Stomach smooth muscle (tissue), 2 donors: ENCODE data around the gene TMEM119.

Source experiments
- H3K27ac ChIP-seq: one replicate; pipeline ENCODE4 v1.7.0; 2013; ENCODE audit warnings: mild to moderate bottlenecking, low read length, inconsistent platforms
- H3K27me3 ChIP-seq, 2 donors: one replicate each; pipeline ENCODE4 v1.7.0; 2013; ENCODE audit warnings: low read length in 2 of 2; ENCODE audit not compliant: insufficient read depth in 2 of 2, control insufficient read depth in 1 of 2
- H3K36me3 ChIP-seq, 2 donors: one replicate each; pipeline ENCODE4 v1.7.0; 2013; ENCODE audit warnings: low read length in 2 of 2; ENCODE audit not compliant: control insufficient read depth in 2 of 2, insufficient read depth in 2 of 2
- H3K4me1 ChIP-seq: one replicate; pipeline ENCODE4 v1.7.0; 2013; ENCODE audit warnings: low read length; ENCODE audit not compliant: control insufficient read depth, insufficient read depth
- H3K4me3 ChIP-seq, 2 donors: one replicate each; pipeline ENCODE4 v1.7.0; 2013; ENCODE audit warnings: low read length in 2 of 2
- H3K9ac ChIP-seq, 2 donors: one replicate each; pipeline ENCODE4 v1.7.0; 2013; ENCODE audit warnings: low read length in 2 of 2, mild to moderate bottlenecking in 1 of 2
- H3K9me3 ChIP-seq, 2 donors: one replicate each; pipeline ENCODE4 v1.7.0; 2013; ENCODE audit warnings: low read length in 2 of 2; ENCODE audit not compliant: control insufficient read depth in 2 of 2
- donor health status: healthy.
- donor health status: Pancreatic carcinoma.

Gene TMEM119

GRCh38 chr12:108613548-108613947 is 15.7 kb upstream of the TMEM119 start:
- H3K27me3 ChIP-seq = no peaks in the 10 kb centered on the region
- H3K4me1 ChIP-seq = peaks cover 11% of the 10 kb centered on the region
- H3K27ac ChIP-seq = no peak overlapping the region
- no peaks in the 10 kb centered on the region for H3K36me3 ChIP-seq
- H3K9me3 ChIP-seq = no peaks in the 10 kb centered on the region
- H3K4me3 ChIP-seq = no peak overlapping the region
- H3K9ac ChIP-seq = no peak overlapping the region

- H3K4me1 ChIP-seq = peaks cover 11% of the 10 kb centered on the region
Measured at GRCh38 chr12:108612788-108613282, 15.0 kb upstream of the TMEM119 start.

GRCh38 chr12:108611884-108612415 is 14.1 kb upstream of the TMEM119 start:
- no peaks in the 10 kb centered on the region for H3K27me3 ChIP-seq

More at GRCh38 chr12:108612788-108613282, 15.0 kb upstream of the TMEM119 start:
- Histone ChIP-seq H3K4me3 (no peak overlapping the region), H3K36me3 (no peaks in the 10 kb centered on the region), H3K9me3 (no peaks in the 10 kb centered on the region), H3K9ac (no peak overlapping the region), H3K27ac (no peak overlapping the region), H3K27me3 (no peaks in the 10 kb centered on the region)

GRCh38 chr12:108610856-108611605 is 13.1 kb upstream of the TMEM119 start:
- Histone ChIP-seq H3K36me3 (no peaks in the 10 kb centered on the region), H3K9me3 (no peaks in the 10 kb centered on the region), H3K4me3 (no peak overlapping the region), H3K27me3 (no peaks in the 10 kb centered on the region), H3K4me1 (peaks cover 11% of the 10 kb centered on the region), H3K27ac (no peak overlapping the region), H3K9ac (no peak overlapping the region)

More at GRCh38 chr12:108611884-108612415, 14.1 kb upstream of the TMEM119 start:
- Histone ChIP-seq H3K4me3 (no peak overlapping the region), H3K9ac (no peak overlapping the region), H3K4me1 (peaks cover 11% of the 10 kb centered on the region), H3K9me3 (no peaks in the 10 kb centered on the region), H3K27ac (no peak overlapping the region), H3K36me3 (no peaks in the 10 kb centered on the region)

GRCh38 chr12:108610336-108610815 is 12.5 kb upstream of the TMEM119 start:
- H3K9me3 ChIP-seq = no peaks in the 10 kb centered on the region
- H3K4me1 ChIP-seq = peaks cover 11% of the 10 kb centered on the region
- no peak overlapping the region for H3K4me3 ChIP-seq
- H3K27ac ChIP-seq = no peak overlapping the region
- no peaks in the 10 kb centered on the region for H3K36me3 ChIP-seq
- no peaks in the 10 kb centered on the region for H3K27me3 ChIP-seq
- H3K9ac ChIP-seq = no peak overlapping the region

- no peaks in the 10 kb centered on the region for H3K27me3 ChIP-seq
- no peaks in the 10 kb centered on the region for H3K9me3 ChIP-seq
- H3K4me3 ChIP-seq = no peak overlapping the region
- H3K27ac ChIP-seq = no peak overlapping the region
- no peaks in the 10 kb centered on the region for H3K36me3 ChIP-seq
- peaks cover 11% of the 10 kb centered on the region for H3K4me1 ChIP-seq
- no peak overlapping the region for H3K9ac ChIP-seq
Measured at GRCh38 chr12:108609537-108610335, 11.9 kb upstream of the TMEM119 start.

- Histone ChIP-seq H3K4me3 (no peak overlapping the region), H3K27me3 (no peaks in the 10 kb centered on the region), H3K27ac (no peak overlapping the region), H3K9ac (no peak overlapping the region), H3K9me3 (no peaks in the 10 kb centered on the region), H3K4me1 (peaks cover 11% of the 10 kb centered on the region), H3K36me3 (no peaks in the 10 kb centered on the region)
Measured at GRCh38 chr12:108608616-108609015, 10.7 kb upstream of the TMEM119 start.

- Histone ChIP-seq H3K36me3 (no peaks in the 10 kb centered on the region), H3K9ac (no peak overlapping the region), H3K27me3 (no peaks in the 10 kb centered on the region), H3K4me3 (no peak overlapping the region), H3K9me3 (no peaks in the 10 kb centered on the region), H3K27ac (no peak overlapping the region), H3K4me1 (peaks cover 9% of the 10 kb centered on the region)
Measured at GRCh38 chr12:108607981-108608600, 10.2 kb upstream of the TMEM119 start.

- H3K4me1 ChIP-seq = peaks cover 9% of the 10 kb centered on the region
- H3K27ac ChIP-seq = peak overlapping the region; percentile 24
- no peaks in the 10 kb centered on the region for H3K27me3 ChIP-seq
- H3K4me3 ChIP-seq = no peak overlapping the region
- H3K36me3 ChIP-seq = no peaks in the 10 kb centered on the region
- no peak overlapping the region for H3K9ac ChIP-seq
- H3K9me3 ChIP-seq = no peaks in the 10 kb centered on the region
Measured at GRCh38 chr12:108606492-108606891, 8.6 kb upstream of the TMEM119 start.

GRCh38 chr12:108605690-108606406 is 8.0 kb upstream of the TMEM119 start:
- no peak overlapping the region for H3K4me3 ChIP-seq
- H3K9ac ChIP-seq = no peak overlapping the region
- no peaks in the 10 kb centered on the region for H3K36me3 ChIP-seq
- H3K9me3 ChIP-seq = no peaks in the 10 kb centered on the region
- no peaks in the 10 kb centered on the region for H3K27me3 ChIP-seq
- no peak overlapping the region for H3K27ac ChIP-seq
- H3K4me1 ChIP-seq = peaks cover 9% of the 10 kb centered on the region
